ENCODE data around the gene NEURL1.

Gene NEURL1, protein sequence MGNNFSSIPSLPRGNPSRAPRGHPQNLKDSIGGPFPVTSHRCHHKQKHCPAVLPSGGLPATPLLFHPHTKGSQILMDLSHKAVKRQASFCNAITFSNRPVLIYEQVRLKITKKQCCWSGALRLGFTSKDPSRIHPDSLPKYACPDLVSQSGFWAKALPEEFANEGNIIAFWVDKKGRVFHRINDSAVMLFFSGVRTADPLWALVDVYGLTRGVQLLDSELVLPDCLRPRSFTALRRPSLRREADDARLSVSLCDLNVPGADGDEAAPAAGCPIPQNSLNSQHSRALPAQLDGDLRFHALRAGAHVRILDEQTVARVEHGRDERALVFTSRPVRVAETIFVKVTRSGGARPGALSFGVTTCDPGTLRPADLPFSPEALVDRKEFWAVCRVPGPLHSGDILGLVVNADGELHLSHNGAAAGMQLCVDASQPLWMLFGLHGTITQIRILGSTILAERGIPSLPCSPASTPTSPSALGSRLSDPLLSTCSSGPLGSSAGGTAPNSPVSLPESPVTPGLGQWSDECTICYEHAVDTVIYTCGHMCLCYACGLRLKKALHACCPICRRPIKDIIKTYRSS

GRCh38 chr10:103493362-103493915, at the start of gene NEURL1:
Gene NEURL1 (plus strand): TSS chr10:103493705. CDS start chr10:103494388, 683 bp downstream.
- TF ChIP-seq GATA2 (IDR thresholded peaks at IDR 0.05; ENCODE audit: low read depth, low read length) (no peak), GATA3 (IDR thresholded peaks at IDR 0.05; ENCODE audit: low read depth, low read length) (no peak)

DNA sequence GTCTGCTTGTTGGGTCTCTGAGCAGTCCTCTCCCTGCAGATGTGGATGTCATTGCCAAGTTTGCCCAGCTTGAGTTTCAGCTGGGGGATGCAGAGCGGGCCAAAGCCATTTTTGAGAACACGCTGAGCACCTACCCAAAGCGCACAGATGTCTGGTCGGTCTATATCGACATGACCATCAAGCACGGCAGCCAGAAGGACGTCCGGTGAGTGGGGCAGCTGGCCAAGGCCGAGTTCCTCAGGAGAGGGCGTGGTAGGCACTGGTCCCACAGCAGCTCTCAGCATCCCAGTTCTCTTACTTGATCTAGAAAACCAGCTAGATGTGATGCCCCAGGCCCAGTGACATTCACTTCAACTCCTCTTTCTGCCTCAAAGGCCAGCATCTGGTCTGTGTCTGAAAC, 49.0 kb upstream of the NEURL1 start:
- no peak for TF ChIP-seq GATA3 (IDR thresholded peaks at IDR 0.05; ENCODE audit: low read depth, low read length)
- TF ChIP-seq GATA2 (IDR thresholded peaks at IDR 0.05; ENCODE audit: low read depth, low read length), result no peak

- TF ChIP-seq GATA2 (IDR thresholded peaks at IDR 0.05; ENCODE audit: low read depth, low read length), result no peak
- no peak for TF ChIP-seq GATA3 (IDR thresholded peaks at IDR 0.05; ENCODE audit: low read depth, low read length)
Observed at GRCh38 chr10:103445366-103445765, 48.1 kb upstream of the NEURL1 start.

GRCh38 chr10:103445767-103446567, 47.5 kb upstream of the NEURL1 start:
- TF ChIP-seq GATA3 (IDR thresholded peaks at IDR 0.05; ENCODE audit: low read depth, low read length), result no peak
- TF ChIP-seq GATA2 (IDR thresholded peaks at IDR 0.05; ENCODE audit: low read depth, low read length), result no peak

- no peak for TF ChIP-seq GATA2 (IDR thresholded peaks at IDR 0.05; ENCODE audit: low read depth, low read length)
- TF ChIP-seq GATA3 (IDR thresholded peaks at IDR 0.05; ENCODE audit: low read depth, low read length), result no peak
Observed at GRCh38 chr10:103447187-103447586, 46.3 kb upstream of the NEURL1 start.

- TF ChIP-seq GATA3 (IDR thresholded peaks at IDR 0.05; ENCODE audit: low read depth, low read length) (no peak), GATA2 (IDR thresholded peaks at IDR 0.05; ENCODE audit: low read depth, low read length) (no peak)
Observed at GRCh38 chr10:103448746-103449145, 44.8 kb upstream of the NEURL1 start.

GRCh38 chr10:103449208-103450144, 44.0 kb upstream of the NEURL1 start:
- TF ChIP-seq GATA2 (IDR thresholded peaks at IDR 0.05; ENCODE audit: low read depth, low read length), result no peak
- TF ChIP-seq GATA3 (IDR thresholded peaks at IDR 0.05; ENCODE audit: low read depth, low read length), result no peak

GRCh38 chr10:103450201-103450695, 43.3 kb upstream of the NEURL1 start:
- TF ChIP-seq GATA2 (IDR thresholded peaks at IDR 0.05; ENCODE audit: low read depth, low read length) (no peak), GATA3 (IDR thresholded peaks at IDR 0.05; ENCODE audit: low read depth, low read length) (no peak)

- TF ChIP-seq GATA3 (IDR thresholded peaks at IDR 0.05; ENCODE audit: low read depth, low read length) (no peak), GATA2 (IDR thresholded peaks at IDR 0.05; ENCODE audit: low read depth, low read length) (no peak)
Observed at GRCh38 chr10:103451091-103451813, 42.3 kb upstream of the NEURL1 start.

- TF ChIP-seq GATA3 (IDR thresholded peaks at IDR 0.05; ENCODE audit: low read depth, low read length) (no peak), GATA2 (IDR thresholded peaks at IDR 0.05; ENCODE audit: low read depth, low read length) (no peak)
Observed at GRCh38 chr10:103451831-103452505, 41.5 kb upstream of the NEURL1 start, which contains the start of gene CALHM2. Gene CALHM2 (minus strand): TSS chr10:103452370. CDS start chr10:103449941, 2,429 bp downstream.

- TF ChIP-seq GATA3 (IDR thresholded peaks at IDR 0.05; ENCODE audit: low read depth, low read length) (no peak), GATA2 (IDR thresholded peaks at IDR 0.05; ENCODE audit: low read depth, low read length) (no peak)
Observed at GRCh38 chr10:103452506-103453230, 40.8 kb upstream of the NEURL1 start.

Measured in SH-SY5Y (cell line).